Testis (tissue), 3 donors: ENCODE data around the gene RAB11FIP3. TPM values are rescaled to one million over a fixed set of nuclear protein-coding genes. Genes with fewer than 3 reads are reported as not detected.

ENCODE experiments used
- DNase-seq: peaks from one replicate; pipeline ENCODE4 v3.0.0-alpha.2; 2019
- H3K27ac ChIP-seq, 2 donors: fragments of 200-600 bp; sonication (generic); one replicate each; pipeline ENCODE4 v1.5.1; 2019
- H3K27me3 ChIP-seq: fragments of 200-600 bp; sonication (generic); one replicate; pipeline ENCODE4 v1.5.1; 2019
- H3K36me3 ChIP-seq: fragments of 200-600 bp; sonication (generic); one replicate; pipeline ENCODE4 v1.5.1; 2017; ENCODE audit warnings: low read depth; ENCODE audit errors: missing control alignments
- H3K4me1 ChIP-seq: fragments of 200-600 bp; sonication (generic); one replicate; pipeline ENCODE4 v1.5.1; 2019
- H3K4me3 ChIP-seq, 2 donors: fragments of 200-600 bp; sonication (generic); one replicate each; pipeline ENCODE4 v1.5.1; 2017 to 2019
- H3K9me3 ChIP-seq: fragments of 200-600 bp; sonication (generic); one replicate; pipeline ENCODE4 v1.5.1; 2017
- POLR2A ChIP-seq: fragments of 450-650 bp; IDR thresholded peaks from one replicate; pipeline ENCODE4 v1.6.1; 2017; ENCODE audit warnings: antibody characterized with exemption, mild to moderate bottlenecking, moderate library complexity
- WGBS, 2 donors: methylation state at CpG; one replicate each; pipeline ENCODE4 v1.1.5; 2018; 5-methylcytosine and 5-hydroxymethylcytosine counted together
- intact Hi-C: fragments of 100-400 bp; cut with DNase I; formaldehyde crosslinking; loops from one replicate; pipeline ENCODE4 v1.15.1; 2023; ENCODE audit warnings: low total_unique reads
- polyA plus RNA-seq: library from polyadenylated mRNA; stranded (reverse); fragments of 350-450 nt; fragmentation: Illumina TruSeq; extraction: RNeasy Lipid Tissue Mini Kit (QIAGEN cat#74804); gene quantifications from one replicate; pipeline ENCODE4 v1.2.3, GENCODE V29; 2014; ENCODE audit warnings: low read depth, low replicate concordance; ENCODE audit not compliant: insufficient read depth
- total RNA-seq, 2 donors: library from RNA; depleted of rRNA; stranded (reverse); fragments of >200 nt; gene quantifications; one replicate each; pipeline ENCODE4 v1.2.3, GENCODE V29; 2016
- TF ChIP-seq, protein P1 (sequence below), 3 experiments: fragments of 450-650 bp in 2 of 3; fragments of 200-600 bp in 1 of 3; sonication (generic) in 1 of 3; IDR thresholded peaks; one replicate each; pipeline ENCODE4 v1.5.1; 2016 to 2019; ENCODE audit warnings: antibody characterized with exemption in 3 of 3, mild to moderate bottlenecking in 2 of 3, moderate library complexity in 1 of 3

RAB11FIP3 gene
- total and polyA plus RNA-seq, 3 donors from 2014 or later: 61.7 to 186 (median 166) TPM

DNA sequence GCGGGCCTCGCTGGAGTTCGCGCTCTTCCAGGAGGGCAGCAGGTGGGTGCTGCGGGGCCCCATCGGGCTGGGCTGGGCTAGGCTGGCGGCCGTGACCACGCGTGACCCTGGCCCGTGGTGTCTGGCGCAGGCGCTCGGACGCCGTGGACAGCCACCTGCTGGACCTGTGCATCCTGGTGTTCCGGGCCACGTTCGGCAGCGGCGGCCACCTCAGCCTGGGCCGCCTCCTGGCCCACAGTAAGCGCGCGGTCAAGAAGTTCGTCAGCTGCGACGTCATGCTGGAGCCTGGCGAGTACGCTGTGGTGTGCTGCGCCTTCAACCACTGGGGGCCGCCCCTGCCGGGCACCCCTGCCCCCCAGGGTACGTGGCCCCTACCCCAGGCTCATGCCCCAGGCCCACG lies 126.7 kb downstream of the RAB11FIP3 start:
- Histone ChIP-seq H3K4me1 (no peaks in the 10 kb centered on the region), H3K9me3 (no peaks in the 10 kb centered on the region), H3K4me3 (no peak overlapping the region), H3K27me3 (no peaks in the 10 kb centered on the region), H3K36me3 (no peaks in the 10 kb centered on the region), H3K27ac (no peak overlapping the region)
- 97% methylated on average over 15 to 35 of the region's 35 CpGs for WGBS, 2 donors
- intact Hi-C loops: no loop called here
- no peak for DNase-seq
- TF ChIP-seq POLR2A: no peak
- TF ChIP-seq, protein P1, sequence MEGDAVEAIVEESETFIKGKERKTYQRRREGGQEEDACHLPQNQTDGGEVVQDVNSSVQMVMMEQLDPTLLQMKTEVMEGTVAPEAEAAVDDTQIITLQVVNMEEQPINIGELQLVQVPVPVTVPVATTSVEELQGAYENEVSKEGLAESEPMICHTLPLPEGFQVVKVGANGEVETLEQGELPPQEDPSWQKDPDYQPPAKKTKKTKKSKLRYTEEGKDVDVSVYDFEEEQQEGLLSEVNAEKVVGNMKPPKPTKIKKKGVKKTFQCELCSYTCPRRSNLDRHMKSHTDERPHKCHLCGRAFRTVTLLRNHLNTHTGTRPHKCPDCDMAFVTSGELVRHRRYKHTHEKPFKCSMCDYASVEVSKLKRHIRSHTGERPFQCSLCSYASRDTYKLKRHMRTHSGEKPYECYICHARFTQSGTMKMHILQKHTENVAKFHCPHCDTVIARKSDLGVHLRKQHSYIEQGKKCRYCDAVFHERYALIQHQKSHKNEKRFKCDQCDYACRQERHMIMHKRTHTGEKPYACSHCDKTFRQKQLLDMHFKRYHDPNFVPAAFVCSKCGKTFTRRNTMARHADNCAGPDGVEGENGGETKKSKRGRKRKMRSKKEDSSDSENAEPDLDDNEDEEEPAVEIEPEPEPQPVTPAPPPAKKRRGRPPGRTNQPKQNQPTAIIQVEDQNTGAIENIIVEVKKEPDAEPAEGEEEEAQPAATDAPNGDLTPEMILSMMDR (IDR thresholded peaks at IDR 0.05): no peak

DNA sequence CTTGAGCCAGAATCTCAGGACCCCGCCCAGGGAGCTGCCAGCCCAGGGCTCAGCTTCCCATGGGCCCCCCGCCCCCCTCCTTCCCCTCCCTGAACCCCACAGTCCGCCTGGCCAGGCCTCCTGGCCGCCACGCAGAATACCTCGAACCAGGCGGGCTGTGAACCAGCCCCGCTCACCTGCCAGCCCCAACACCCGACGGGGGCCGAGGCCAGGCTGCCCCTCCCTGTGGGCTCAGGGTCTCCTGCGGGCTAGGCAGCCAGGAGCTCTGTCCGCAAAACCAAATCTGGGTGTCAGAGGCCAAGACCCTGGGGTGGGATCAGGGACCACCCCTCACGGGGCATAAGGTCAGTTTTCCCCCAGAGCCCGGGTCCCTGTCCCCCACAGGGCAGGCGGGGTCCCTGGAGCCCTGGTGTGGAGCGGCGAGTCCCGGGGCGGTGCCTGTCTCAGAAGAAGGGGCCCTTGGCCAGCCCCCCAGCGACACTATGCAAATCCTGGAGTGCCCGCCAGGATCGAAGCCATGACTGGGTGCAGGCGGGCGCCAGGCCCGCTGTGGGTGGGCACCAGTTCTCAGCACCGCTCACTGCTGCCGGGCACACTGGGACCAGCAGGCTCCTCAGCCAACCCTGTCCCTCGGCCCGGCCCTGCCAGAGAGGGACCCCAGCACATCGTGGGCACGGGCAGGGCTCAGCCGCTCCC lies 128.3 kb downstream of the RAB11FIP3 start:
- no peaks in the 10 kb centered on the region for H3K27me3 ChIP-seq
- DNase-seq: no peak
- H3K4me3 ChIP-seq: no peak overlapping the region
- H3K4me1 ChIP-seq: peaks cover 2% of the 10 kb centered on the region
- 94% methylated on average over 32 of the region's 33 CpGs; no CpG with 5 or more reads in 1 of the 2 donors for WGBS, 2 donors
- no peak for TF ChIP-seq POLR2A
- TF ChIP-seq, protein P1 (IDR thresholded peaks at IDR 0.05): no peak
- no peaks in the 10 kb centered on the region for H3K9me3 ChIP-seq
- intact Hi-C loops: no loop called here
- no peak overlapping the region for H3K27ac ChIP-seq
- H3K36me3 ChIP-seq: no peaks in the 10 kb centered on the region

DNA sequence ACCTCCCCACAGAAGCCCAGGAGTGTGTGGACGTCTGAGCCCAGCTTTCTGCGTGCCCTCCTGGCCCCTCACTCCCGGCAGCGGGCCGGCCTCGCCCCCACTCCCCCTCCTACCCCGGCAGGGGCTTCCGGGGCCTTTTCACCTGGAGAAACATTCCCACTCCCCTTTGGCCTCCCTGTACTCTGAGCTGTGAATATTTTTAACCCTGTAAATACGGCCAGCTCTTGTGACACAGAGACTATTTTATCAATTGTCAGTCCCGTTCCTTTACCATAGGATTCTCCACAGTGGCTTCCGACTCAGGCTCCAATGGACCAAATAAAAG lies 128.8 kb downstream of the RAB11FIP3 start:
- Histone ChIP-seq H3K4me3 (no peak overlapping the region), H3K27me3 (no peaks in the 10 kb centered on the region), H3K4me1 (peaks cover 8% of the 10 kb centered on the region), H3K9me3 (no peaks in the 10 kb centered on the region), H3K36me3 (no peaks in the 10 kb centered on the region), H3K27ac (no peak overlapping the region)
- WGBS, 2 donors: 91 to 92% methylated on average over 11 of the region's 11 CpGs
- DNase-seq: no peak
- intact Hi-C loops: no loop called here
- no peak for TF ChIP-seq POLR2A
- TF ChIP-seq, protein P1 (IDR thresholded peaks at IDR 0.05): no peak

DNA sequence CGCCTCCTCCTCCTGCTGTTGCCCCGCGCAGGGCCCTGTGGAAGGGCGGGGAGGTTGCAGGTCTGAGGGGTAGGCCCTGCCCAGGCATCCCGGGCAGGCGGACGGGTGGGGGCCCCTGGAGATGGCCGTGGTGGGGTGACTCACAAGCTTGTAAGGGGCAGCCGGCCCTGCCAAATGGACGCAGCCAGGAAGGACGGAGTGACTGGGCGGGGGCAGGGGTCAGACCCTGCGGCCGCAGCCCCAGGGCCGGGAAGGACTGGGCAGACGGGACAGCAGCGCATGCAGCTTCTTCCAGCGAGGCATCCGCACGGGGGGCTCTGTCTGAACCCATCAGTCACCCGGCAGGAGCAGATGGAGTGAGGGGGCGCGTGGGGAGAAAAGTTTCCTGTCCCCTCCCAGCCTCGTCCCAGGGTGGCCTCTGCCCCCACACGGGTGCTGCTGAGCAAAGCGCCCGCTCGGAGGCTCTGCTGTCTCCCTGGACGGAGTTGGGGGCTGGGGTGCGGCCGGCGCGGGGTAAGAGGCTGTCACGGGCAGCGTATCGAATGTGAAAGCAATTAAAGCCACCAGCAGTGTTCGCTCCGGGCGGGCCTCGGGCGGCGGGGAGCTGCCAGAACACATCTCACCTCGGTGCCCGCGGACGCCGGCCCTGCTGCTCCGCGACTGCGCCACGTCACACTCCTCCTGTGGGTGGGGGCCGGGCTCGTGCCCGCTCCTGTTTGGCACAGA lies 129.4 kb downstream of the RAB11FIP3 start:
- no peak overlapping the region for H3K4me3 ChIP-seq
- TF ChIP-seq POLR2A: no peak
- TF ChIP-seq, protein P1 (IDR thresholded peaks at IDR 0.05): no peak
- no peaks in the 10 kb centered on the region for H3K36me3 ChIP-seq
- intact Hi-C loops: no loop called here
- no peaks in the 10 kb centered on the region for H3K27me3 ChIP-seq
- H3K27ac ChIP-seq: no peak overlapping the region
- no peak for DNase-seq
- H3K4me1 ChIP-seq: peaks cover 12% of the 10 kb centered on the region
- 93 to 94% methylated on average over 39 to 54 of the region's 54 CpGs for WGBS, 2 donors
- no peaks in the 10 kb centered on the region for H3K9me3 ChIP-seq
